Loucy (cell line): ENCODE results near the gene RNASE2.

Source experiments
- CTCF ChIP-seq: fragments of 200-600 bp; sonication (generic); conservative IDR thresholded peaks from 2 replicates; pipeline ENCODE4 v1.5.1; 2014; ENCODE audit warnings: mild to moderate bottlenecking, antibody characterized with exemption, low read length
- EZH2phosphoT487 ChIP-seq: fragments of 200-600 bp; IDR thresholded peaks from 2 replicates; pipeline ENCODE4 v1.6.1; 2018; ENCODE audit warnings: antibody characterized with exemption, mild to moderate bottlenecking, moderate library complexity, borderline replicate concordance

DNA sequence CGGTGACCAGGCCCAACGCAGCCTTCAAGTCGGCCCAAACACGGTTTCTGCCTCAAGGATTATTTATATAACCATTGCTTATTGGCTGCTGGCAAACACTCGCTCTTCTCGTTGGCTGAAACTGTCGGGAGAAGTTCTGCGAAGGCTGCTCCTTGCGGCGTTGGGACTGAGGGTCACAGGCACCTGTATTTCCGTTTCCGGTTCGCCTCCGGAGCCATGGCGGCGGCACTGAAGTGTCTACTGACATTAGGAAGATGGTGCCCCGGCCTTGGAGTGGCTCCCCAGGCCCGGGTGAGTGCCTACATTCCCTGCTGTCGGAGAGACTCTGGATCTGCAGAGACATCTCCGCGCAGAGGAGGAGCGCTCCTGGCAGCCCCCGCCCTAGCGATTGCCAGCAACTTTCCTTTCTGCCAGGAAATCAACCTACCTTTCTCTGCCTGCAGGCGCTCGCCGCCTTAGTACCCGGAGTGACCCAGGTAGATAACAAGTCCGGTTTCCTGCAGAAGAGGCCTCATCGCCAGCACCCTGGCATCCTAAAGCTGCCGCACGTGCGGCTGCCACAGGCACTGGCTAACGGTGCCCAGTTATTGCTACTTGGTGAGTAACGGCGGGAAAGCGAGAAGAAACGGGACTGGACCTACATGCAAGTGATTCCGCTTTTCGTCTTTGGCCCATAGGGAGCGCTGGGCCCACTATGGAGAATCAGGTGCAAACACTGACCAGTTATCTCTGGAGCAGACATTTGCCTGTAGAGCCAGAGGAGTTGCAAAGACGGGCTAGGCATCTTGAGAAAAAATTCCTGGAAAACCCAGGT is 34.7 kb downstream of the RNASE2 start, which contains the start of gene METTL17:
- peak; percentile 56 for TF ChIP-seq CTCF
- no peak for TF ChIP-seq EZH2phosphoT487
